Liver (tissue), 9 donors: ENCODE results near the gene BTN1A1. TPM values are rescaled to one million over a fixed set of nuclear protein-coding genes. Genes with fewer than 3 reads are reported as not detected.

Source experiments
- DNase-seq: peaks from one replicate; pipeline ENCODE4 v3.0.0-alpha.2; 2017; ENCODE audit warnings: low spot score
- H3K27ac ChIP-seq, 2 donors: one replicate each; pipeline ENCODE4 v1.7.0; 2013; ENCODE audit warnings: inconsistent platforms in 2 of 2, low read length in 2 of 2, control low read depth in 1 of 2, low read depth in 1 of 2, mild to moderate bottlenecking in 1 of 2
- H3K27me3 ChIP-seq, 4 donors: one replicate each; pipeline versions ENCODE4 v1.6.1 to v1.7.0; 2013; ENCODE audit warnings: low read length in 3 of 4, inconsistent platforms in 1 of 4, mild to moderate bottlenecking in 1 of 4, moderate library complexity in 1 of 4; ENCODE audit not compliant: control insufficient read depth in 4 of 4, insufficient read depth in 4 of 4
- H3K36me3 ChIP-seq, 4 donors: one replicate each; pipeline versions ENCODE4 v1.6.1 to v1.7.0; 2013; ENCODE audit warnings: low read length in 3 of 4, mild to moderate bottlenecking in 3 of 4, low read depth in 1 of 4, moderate library complexity in 1 of 4; ENCODE audit not compliant: control insufficient read depth in 4 of 4, insufficient read depth in 3 of 4
- H3K4me1 ChIP-seq, 4 donors: one replicate each; pipeline versions ENCODE4 v1.6.1 to v1.7.0; 2013; ENCODE audit warnings: low read length in 3 of 4, mild to moderate bottlenecking in 3 of 4, moderate library complexity in 1 of 4; ENCODE audit not compliant: control insufficient read depth in 4 of 4, insufficient read depth in 4 of 4
- H3K4me3 ChIP-seq, 3 donors: one replicate each; pipeline versions ENCODE4 v1.6.1 to v1.7.0; 2013; ENCODE audit warnings: low read length in 3 of 3, control low read depth in 1 of 3, low read depth in 1 of 3, mild to moderate bottlenecking in 1 of 3
- H3K9ac ChIP-seq, 2 donors: one replicate each; pipeline ENCODE4 v1.7.0; 2013; ENCODE audit warnings: low read length in 2 of 2, mild to moderate bottlenecking in 2 of 2, moderate library complexity in 2 of 2, control low read depth in 1 of 2, low read depth in 1 of 2
- H3K9me3 ChIP-seq, 4 donors: one replicate each; pipeline versions ENCODE4 v1.6.1 to v1.7.0; 2013; ENCODE audit warnings: low read length in 3 of 4; ENCODE audit not compliant: control insufficient read depth in 4 of 4
- CTCF ChIP-seq: fragments of 150-350 bp; IDR thresholded peaks from 2 replicates; pipeline ENCODE4 v1.5.1; 2017; ENCODE audit warnings: improper control_type of control experiment, low read depth, low read length; ENCODE audit not compliant: missing input control
- EGR1 ChIP-seq, 2 donors: IDR thresholded peaks; 2 replicates each; pipeline ENCODE4 v1.6.1; 2016 to 2018; ENCODE audit warnings: antibody characterized with exemption in 2 of 2, low read depth in 2 of 2
- FOXA2 ChIP-seq: IDR thresholded peaks from 2 replicates; pipeline ENCODE4 v1.6.1; 2016; ENCODE audit warnings: antibody characterized with exemption
- GABPA ChIP-seq, 2 donors: IDR thresholded peaks in 1 of 2; conservative IDR thresholded peaks in 1 of 2; 2 replicates each; pipeline ENCODE4 v1.6.1; 2016; ENCODE audit warnings: antibody characterized with exemption in 2 of 2, mild to moderate bottlenecking in 1 of 2, moderate library complexity in 1 of 2
- HNF4A ChIP-seq, 2 donors: conservative IDR thresholded peaks; 2 replicates each; pipeline ENCODE4 v1.6.1; 2016; ENCODE audit warnings: antibody characterized with exemption in 2 of 2, mild to moderate bottlenecking in 2 of 2
- HNF4G ChIP-seq: IDR thresholded peaks from 2 replicates; pipeline ENCODE4 v1.6.1; 2016; ENCODE audit warnings: antibody characterized with exemption
- NR2F2 ChIP-seq: IDR thresholded peaks from 2 replicates; pipeline ENCODE4 v1.6.1; 2016; ENCODE audit warnings: antibody characterized with exemption
- RAD21 ChIP-seq, 2 donors: IDR thresholded peaks; 2 replicates each; pipeline ENCODE4 v1.6.1; 2016; ENCODE audit warnings: antibody characterized with exemption in 2 of 2, mild to moderate bottlenecking in 2 of 2
- RXRA ChIP-seq, 2 donors: IDR thresholded peaks; 2 replicates each; pipeline ENCODE4 v1.6.1; 2017 to 2018; ENCODE audit warnings: antibody characterized with exemption in 2 of 2, mild to moderate bottlenecking in 1 of 2
- SP1 ChIP-seq: IDR thresholded peaks from 2 replicates; pipeline ENCODE4 v1.6.1; 2018; ENCODE audit warnings: antibody characterized with exemption, mild to moderate bottlenecking
- TAF1 ChIP-seq: conservative IDR thresholded peaks from 2 replicates; pipeline ENCODE4 v1.6.1; 2016; ENCODE audit warnings: antibody characterized with exemption, mild to moderate bottlenecking
- WGBS: extraction: QIAGEN DNeasy Blood & Tissue Kit; methylation state at CpG from one replicate; pipeline ENCODE4 v1.1.7; 2013; 5-methylcytosine and 5-hydroxymethylcytosine counted together
- polyA plus RNA-seq, 2 donors: library from polyadenylated mRNA; stranded (reverse) in 1 of 2; unstranded in 1 of 2; fragments of 200-250 nt in 1 of 2; fragments of >200 nt in 1 of 2; fragmentation: Nextera tagmentation in 1 of 2; extraction: Ambion mirVana in 1 of 2; gene quantifications; one replicate each; pipeline versions ENCODE4 v1.2.1 to v1.2.3, GENCODE V29; 2013 to 2015
- total RNA-seq, 2 donors: library from RNA; depleted of rRNA; stranded (reverse); fragments of >200 nt; gene quantifications; one replicate each; pipeline ENCODE4 v1.2.3, GENCODE V29; 2014
- TF ChIP-seq, protein P1 (sequence below): IDR thresholded peaks from 2 replicates; pipeline ENCODE4 v1.6.1; 2016; ENCODE audit warnings: antibody characterized with exemption
- donor health status: healthy.
- donor health status: healthy.
- donor health status: healthy.
- donor health status: healthy.
- donor health status: healthy.

Gene BTN1A1
- total and polyA plus RNA-seq, 4 donors: 0.06 TPM; not detected in 3

GRCh38 chr6:26470643-26471042, 29.5 kb upstream of the BTN1A1 start:
- DNase-seq: no peak
- no peak overlapping the region for H3K27ac ChIP-seq
- peaks cover 3 to 10% (median 7%) of the 10 kb centered on the region in 4 donors for H3K4me1 ChIP-seq
- TF ChIP-seq CTCF (no peak), TAF1 (no peak), GABPA (IDR thresholded peaks at IDR 0.05 in 1 of 2, conservative IDR thresholded peaks at IDR 0.05 in 1 of 2) (no peak), FOXA2 (no peak), HNF4A (conservative IDR thresholded peaks at IDR 0.05) (no peak), HNF4G (no peak), RAD21 (IDR thresholded peaks at IDR 0.05) (no peak)
- TF ChIP-seq, protein P1, sequence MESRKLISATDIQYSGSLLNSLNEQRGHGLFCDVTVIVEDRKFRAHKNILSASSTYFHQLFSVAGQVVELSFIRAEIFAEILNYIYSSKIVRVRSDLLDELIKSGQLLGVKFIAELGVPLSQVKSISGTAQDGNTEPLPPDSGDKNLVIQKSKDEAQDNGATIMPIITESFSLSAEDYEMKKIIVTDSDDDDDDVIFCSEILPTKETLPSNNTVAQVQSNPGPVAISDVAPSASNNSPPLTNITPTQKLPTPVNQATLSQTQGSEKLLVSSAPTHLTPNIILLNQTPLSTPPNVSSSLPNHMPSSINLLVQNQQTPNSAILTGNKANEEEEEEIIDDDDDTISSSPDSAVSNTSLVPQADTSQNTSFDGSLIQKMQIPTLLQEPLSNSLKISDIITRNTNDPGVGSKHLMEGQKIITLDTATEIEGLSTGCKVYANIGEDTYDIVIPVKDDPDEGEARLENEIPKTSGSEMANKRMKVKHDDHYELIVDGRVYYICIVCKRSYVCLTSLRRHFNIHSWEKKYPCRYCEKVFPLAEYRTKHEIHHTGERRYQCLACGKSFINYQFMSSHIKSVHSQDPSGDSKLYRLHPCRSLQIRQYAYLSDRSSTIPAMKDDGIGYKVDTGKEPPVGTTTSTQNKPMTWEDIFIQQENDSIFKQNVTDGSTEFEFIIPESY: no peak
- peaks cover 0 to 3% (median 0%) of the 10 kb centered on the region in 4 donors for H3K9me3 ChIP-seq
- H3K36me3 ChIP-seq: peaks cover 0 to 27% (median 25%) of the 10 kb centered on the region in 4 donors
- no peaks in the 10 kb centered on the region for H3K27me3 ChIP-seq
- H3K4me3 ChIP-seq: no peak overlapping the region
- no peak overlapping the region for H3K9ac ChIP-seq
- 93% methylated on average over 4 of the region's 4 CpGs for WGBS

GRCh38 chr6:26471970-26472369, 28.1 kb upstream of the BTN1A1 start:
- no peak for TF ChIP-seq HNF4A (conservative IDR thresholded peaks at IDR 0.05)
- no peak for TF ChIP-seq RXRA (IDR thresholded peaks at IDR 0.05)
- TF ChIP-seq SP1: no peak
- TF ChIP-seq EGR1 (IDR thresholded peaks at IDR 0.05; ENCODE audit: low read depth in 2 of 2): no peak
- TF ChIP-seq GABPA (IDR thresholded peaks at IDR 0.05 in 1 of 2, conservative IDR thresholded peaks at IDR 0.05 in 1 of 2): no peak
- TF ChIP-seq CTCF: no peak
- no peak for TF ChIP-seq NR2F2
- no peak overlapping the region for H3K27ac ChIP-seq

More at GRCh38 chr6:26471970-26472369, 28.1 kb upstream of the BTN1A1 start:
- no peak overlapping the region for H3K9ac ChIP-seq
- no peaks in the 10 kb centered on the region for H3K27me3 ChIP-seq
- peaks cover 0 to 14% (median 12%) of the 10 kb centered on the region in 4 donors for H3K36me3 ChIP-seq
- peaks cover 3 to 10% (median 7%) of the 10 kb centered on the region in 4 donors for H3K4me1 ChIP-seq
- peaks cover 0 to 3% (median 0%) of the 10 kb centered on the region in 4 donors for H3K9me3 ChIP-seq
- H3K4me3 ChIP-seq: no peak overlapping the region
- no peak for DNase-seq
